Suppressor macrophage treated with lipopolysaccharide for 4 hours (primary cell): Measurements from ENCODE around the gene APOL2.
A peak's percentile ranks its signal among the peaks of the same experiment; 100 is the strongest.
"Not testable (repeated sequence)": the region's sequence is repeated elsewhere in the genome, so short reads cannot be mapped to it uniquely, and the experiment has no call there.

ENCODE experiments used
- DNase-seq: peaks from one replicate; pipeline ENCODE4 v3.0.0-alpha.2; 2020

The APOL2 gene

DNA sequence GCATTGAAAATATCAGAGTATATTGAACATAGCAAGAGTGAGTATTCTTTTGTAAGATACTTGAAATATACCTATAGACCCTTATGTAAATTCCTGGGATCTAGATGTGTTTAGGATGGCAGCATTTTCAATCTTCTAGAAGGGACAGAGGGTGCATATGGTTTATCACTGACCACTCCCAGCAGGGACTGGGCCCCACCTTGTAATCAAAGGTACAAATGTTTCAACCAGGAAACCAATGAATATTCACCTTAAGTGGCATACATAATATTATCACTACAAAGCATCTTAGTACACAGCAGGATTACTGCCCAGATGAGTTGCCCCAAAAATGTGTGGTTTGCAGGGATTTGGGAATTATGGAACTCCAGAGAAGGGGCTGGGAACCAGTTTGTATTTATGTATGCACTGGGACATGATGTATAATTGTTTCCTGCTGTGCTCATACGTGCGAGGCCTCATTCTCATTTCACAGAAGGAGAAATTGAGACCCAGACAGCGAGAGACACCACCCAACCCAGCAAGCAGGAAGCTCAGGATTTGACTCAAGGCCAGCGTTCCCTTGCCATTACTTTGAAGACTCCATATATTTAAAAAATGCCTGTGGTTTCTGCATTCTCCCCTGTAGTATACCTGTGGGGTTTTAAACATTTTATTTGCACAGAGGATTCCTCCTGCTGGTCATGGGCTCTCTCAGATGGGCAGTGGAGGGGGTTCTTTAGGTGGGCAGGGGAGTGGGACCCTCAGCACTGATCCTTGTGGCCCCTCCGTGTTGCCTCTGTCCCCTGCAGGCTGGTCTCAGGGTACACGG is 42.9 kb downstream of the APOL2 start:
- DNase-seq: no peak

- peak; percentile 75 for DNase-seq
These were observed 44.4 kb downstream of the APOL2 start for GRCh38 chr22:36194971-36195370.

DNA sequence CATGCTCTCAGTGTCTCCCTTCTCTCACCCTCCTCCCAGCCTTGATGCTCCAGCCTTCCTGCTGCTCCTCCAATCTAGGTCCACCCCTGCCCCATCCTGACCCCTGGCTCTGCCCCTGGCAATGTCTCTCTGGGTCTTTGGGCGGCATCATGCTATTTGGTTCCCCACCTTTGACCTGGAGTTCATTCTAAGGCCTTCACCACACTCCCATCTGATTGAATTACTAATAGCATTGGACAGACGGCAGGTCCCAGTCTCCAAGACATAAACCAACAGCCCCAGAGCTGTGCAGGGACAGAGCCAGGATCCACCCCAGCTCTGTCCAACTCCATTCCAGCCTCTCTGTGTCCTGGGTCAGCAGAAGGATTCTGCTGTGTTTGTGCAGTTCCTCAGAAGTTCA is 44.9 kb downstream of the APOL2 start:
- DNase-seq: no peak

DNA sequence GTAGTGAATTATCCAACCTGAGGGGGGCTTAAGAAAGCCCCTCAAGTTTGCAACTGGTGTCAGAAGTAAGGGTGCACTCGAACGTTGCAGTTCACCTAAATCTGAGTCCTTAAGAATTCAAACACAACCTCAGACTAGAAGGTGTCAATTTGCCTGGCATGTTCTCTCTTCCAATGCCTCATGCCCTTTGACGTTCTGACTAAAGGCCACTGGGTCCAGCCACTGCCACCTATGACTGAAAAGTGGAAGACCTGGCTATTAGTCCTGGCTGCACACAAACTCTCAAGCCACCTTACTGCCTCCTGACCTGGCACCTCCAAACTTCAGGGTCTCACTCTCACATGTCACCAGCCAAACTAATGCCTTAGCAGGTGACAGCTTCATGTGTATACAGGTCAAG is 45.8 kb downstream of the APOL2 start:
- DNase-seq: no peak

DNA sequence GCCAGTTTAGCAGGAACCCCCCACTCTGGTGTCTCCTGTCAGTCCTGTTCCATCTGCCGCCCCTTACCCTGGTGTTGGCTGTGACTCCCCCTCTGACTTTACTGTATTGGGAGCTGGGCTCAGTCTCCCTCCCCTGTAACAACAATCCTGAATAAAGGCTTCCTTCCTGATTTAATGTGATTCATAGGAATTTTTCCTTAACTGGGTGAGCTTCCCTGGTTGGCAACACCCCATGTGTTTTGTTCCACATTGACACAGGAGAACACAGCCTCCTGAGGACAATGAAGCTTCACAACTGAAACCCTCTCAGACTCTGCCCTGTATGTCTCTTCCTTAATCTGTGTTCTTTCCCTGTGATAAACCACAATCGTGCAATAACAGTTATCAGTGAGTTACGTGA is 46.2 kb downstream of the APOL2 start:
- DNase-seq: no peak

- DNase-seq: no peak
These were observed 46.8 kb downstream of the APOL2 start for GRCh38 chr22:36192542-36192941.

DNA sequence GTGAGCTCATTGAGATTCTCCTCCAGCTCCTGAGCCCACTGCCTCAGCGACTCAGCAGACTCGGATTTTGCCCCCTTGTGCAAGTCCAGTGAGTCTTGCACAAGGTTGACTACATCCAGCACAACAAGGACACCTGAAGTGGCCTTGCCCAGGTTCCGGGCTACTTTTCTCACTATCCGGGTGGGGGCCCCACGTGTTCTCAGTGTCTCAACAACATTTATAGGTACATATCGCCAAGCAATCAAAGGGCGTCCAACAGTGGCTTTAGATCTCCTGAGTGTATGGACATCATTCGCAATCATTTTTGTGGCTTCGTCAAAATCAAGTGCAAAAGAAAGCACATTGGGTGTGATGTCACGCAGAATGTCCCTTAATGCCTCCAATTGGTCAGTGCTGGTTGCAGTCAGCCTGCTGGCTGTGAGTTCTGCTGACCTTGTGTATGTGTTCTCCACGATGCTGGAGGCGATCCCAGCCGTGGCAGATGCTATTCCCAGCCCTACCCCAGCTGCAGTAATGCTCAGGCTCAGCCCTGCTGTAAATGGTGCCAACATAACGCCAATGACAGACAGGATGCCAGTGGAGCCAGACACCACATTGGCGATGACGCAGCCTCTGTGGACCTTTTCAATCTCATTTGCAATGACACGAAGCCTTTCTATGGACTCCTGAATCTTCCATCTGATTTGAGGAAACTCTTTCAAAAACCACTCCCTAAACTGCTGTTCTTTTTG is 48.1 kb downstream of the APOL2 start:
- no peak for DNase-seq

DNA sequence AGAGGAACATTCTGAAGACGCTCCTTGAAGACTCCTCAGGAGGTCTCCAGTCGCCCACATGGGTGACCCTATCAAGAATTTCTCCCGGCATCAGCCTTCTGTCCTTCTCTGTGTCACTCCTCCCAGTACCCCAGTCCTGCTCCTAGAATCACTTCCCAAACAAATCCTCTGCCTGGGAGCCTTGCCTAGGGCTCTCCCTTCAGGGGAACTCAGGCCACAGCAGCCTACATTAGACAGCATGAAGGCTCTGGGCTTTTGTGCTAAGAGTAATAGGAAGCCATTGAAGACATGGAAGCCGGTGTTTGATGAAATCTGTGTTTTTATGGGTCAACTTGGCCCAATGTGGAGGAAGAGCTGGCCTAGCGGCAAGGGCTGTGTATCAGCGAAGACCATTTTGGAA is 51.5 kb downstream of the APOL2 start:
- not testable (repeated sequence) for DNase-seq

DNA sequence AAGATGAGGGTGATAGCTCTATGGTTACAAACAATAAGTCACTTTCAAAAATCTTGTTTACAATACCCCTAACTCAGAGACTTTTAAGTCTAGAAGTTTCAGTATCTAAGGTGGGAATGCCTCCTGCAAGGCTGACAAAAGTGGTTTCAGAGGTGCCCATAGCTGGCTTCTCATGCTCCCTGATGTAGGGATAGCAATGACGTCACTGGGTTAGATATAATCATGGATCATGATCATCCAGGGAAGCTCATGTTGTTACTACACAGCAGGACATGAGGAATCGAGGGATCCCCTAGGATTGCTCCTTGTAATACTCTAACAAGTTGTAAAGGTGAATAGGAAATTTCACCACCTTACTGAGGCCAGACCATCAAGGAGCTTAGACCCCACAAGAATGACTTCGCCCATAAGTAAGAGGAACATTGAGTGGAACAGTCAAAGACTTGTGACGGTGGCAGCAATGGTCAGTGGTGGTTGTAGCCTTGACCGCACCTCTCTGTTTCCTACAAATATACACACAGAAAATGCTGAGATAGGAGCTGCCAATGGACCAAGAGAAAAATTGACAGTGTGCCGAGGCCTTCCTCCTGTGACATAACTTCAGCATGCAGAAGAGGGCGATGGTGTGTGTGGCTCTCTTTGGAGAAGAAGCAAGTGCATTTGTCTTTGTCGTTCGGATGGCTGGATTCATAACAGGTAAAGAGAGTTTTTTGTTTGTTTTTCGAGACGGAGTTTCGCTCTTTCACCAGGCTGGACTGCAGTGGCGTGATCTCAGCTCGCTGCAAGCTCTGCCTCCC is 53.3 kb downstream of the APOL2 start:
- DNase-seq: no peak

DNA sequence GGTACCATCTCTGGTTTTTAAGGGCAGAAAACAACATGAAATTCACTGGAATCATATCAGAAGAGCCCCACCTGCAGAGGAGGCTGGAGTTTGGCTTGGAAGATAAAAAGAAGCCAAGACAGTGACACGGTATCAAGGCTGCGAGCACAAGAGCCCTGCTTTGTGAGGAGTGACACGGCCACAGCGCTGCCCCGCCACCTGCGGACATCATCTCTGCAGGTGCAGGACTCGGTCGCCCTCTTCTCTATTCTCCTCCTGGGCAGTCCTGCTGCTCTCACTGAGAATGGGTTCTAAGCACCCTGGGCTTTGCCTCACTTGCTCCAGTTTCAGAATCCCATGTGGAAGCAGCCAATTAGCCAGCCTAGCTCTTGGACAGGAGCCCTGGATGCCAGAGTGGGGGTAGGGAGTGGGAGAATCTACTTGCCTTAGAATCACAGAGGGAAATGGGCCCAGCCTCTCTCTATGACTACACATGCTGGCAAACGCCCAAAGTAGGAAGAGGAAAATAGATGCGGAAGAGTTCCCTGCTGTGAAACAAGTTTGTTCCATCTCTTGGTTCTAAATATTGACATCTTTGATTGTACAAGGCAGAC is 54.8 kb downstream of the APOL2 start:
- no peak for DNase-seq

- DNase-seq: no peak
These were observed 55.9 kb downstream of the APOL2 start for GRCh38 chr22:36183446-36183845.

DNA sequence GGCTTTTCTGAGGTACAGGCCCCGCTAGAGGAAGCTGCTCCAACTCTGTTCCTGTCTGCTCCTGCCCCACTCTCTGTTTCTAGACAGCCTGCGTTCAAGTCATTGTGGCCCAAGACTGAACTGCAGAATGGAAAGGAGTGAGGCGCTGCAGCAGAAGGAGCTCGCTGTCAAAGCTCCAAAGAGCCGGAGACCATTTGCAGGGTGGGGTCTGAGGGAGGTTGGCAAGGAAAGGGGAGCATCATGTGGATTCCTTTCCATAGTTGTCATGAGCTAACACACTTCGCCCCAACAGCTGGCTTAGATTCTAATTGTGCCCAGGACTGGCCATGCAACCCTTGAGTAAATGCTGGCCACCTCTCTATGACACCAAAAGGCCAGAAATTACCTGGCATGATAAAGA is 56.5 kb downstream of the APOL2 start:
- no peak for DNase-seq

GRCh38 chr22:36182056-36182455 is 57.3 kb downstream of the APOL2 start:
- DNase-seq: no peak

- no peak for DNase-seq
These were observed 58.4 kb downstream of the APOL2 start for GRCh38 chr22:36180928-36181327.

GRCh38 chr22:36180038-36180880 is 59.1 kb downstream of the APOL2 start:
- peak; percentile 88 for DNase-seq

- DNase-seq: no peak
These were observed 62.2 kb downstream of the APOL2 start for GRCh38 chr22:36177160-36177559.
